Stimulated activated CD4-positive, alpha-beta T cell treated with anti-CD3 and anti-CD28 coated beads, Interleukin-15, amount 100 ng/mL, for 48 hours (primary cell): ENCODE measurements around the gene STN1.

Source experiments
- DNase-seq, 2 donors: peaks; one replicate each; pipeline ENCODE4 v3.0.0-alpha.2; 2020; ENCODE audit warnings: low read depth in 2 of 2

The STN1 gene

DNA sequence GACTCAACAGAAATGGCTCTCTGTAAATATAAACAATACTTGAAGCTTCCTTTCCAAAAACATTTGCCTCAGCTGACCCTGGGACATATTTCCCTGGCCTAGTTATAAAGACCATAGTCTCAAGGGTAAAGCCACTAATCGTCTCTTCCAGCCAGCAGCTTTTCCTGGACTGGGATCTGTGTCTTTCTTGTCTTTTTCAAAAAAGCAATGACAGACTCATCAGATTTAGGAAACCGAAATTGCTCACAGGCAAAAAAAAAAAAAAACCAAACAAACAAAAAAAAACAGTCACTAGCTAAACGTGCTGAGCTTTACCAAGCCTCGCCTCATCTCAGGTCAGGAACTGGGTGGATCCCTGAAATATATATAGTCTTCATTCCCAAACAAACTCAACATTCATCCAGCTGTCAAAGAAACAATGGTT lies 23.5 kb downstream of the STN1 start:
- no peak for DNase-seq

DNA sequence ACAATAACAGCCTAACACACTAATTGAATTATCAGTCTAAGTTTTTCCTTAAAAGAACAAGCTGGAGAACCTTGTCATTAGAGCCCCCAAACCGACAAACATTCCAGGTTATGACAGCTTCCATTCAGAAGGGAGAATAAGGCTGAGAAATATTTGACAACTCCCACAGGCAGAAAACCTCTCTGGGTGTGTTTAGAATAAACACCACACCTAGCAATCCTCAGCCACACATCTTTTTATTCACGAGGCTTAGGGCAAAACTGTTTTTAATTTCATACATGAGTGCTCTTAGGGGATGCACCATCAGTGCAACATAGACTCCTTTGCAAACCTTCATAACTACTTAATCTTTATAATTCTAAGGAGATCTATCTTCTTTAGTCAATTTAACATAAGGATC lies 24.2 kb downstream of the STN1 start:
- DNase-seq: no peak

GRCh38 chr10:103892181-103892580 lies 25.8 kb downstream of the STN1 start:
- DNase-seq: no peak

- DNase-seq: no peak
These were observed 27.3 kb downstream of the STN1 start for GRCh38 chr10:103890688-103891087.

GRCh38 chr10:103890194-103890658 lies 27.8 kb downstream of the STN1 start:
- DNase-seq: peak; percentile 16 to 23

DNA sequence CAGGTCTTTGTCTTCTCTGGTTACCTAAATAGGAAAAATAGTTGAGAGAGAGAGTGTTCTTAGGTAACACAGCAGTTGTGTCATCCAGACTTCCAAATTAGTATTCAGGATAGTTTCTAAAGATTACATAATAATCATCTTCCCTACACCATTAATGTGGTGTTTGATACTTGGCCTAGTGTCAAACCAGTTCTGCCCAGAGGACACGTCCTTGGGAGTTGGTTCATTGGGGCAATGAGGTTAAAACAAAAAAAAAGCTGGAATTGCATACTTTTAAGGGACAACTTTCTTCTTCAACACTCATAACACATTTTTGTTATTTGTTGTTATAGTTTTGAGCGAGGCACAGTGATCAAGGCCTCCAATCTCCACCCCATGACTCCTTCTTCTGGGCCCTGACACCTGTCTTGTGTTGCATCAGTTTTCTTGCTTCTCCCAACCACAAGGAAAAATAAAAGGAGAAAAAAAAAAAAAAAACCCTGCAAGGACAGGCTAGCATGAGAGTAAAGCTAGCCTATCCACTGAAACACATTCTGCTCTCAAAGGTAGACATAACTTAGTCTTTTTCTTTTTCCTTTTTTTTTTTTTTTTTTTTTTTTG lies 28.8 kb downstream of the STN1 start:
- DNase-seq: no peak

DNA sequence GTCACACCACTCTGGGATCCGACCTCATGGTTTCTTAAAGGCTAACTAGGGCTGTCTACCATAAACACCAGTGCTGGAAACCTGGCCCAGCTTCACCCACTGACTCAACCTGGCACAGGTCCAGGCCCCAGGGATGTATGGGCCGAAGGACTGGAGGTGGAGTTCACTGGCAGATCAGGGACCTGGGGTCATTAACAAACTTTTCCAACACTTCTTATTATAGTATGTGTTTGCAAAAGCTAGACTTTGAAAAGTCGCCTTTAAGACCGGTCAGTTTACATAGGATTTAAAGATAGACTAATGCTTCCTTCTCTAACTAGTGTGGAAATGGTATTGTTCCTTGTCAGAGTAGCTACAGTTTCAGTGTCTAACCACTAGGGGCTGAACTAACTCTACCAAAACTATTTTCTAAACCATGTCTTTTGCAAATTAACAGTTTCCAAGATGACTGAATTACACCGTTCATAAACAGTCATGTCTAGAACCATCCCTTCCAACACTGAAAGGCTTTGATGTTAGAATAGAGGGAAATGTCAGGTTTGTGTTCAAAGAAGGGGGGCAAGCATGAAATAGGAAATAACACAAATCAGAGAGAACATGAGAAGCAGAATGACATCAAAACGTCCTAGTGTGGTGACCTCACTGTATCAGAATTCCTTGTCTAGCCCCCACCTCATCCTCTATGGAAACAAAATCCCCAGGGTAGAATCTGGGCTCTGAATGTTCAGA lies 29.7 kb downstream of the STN1 start:
- no peak for DNase-seq

DNA sequence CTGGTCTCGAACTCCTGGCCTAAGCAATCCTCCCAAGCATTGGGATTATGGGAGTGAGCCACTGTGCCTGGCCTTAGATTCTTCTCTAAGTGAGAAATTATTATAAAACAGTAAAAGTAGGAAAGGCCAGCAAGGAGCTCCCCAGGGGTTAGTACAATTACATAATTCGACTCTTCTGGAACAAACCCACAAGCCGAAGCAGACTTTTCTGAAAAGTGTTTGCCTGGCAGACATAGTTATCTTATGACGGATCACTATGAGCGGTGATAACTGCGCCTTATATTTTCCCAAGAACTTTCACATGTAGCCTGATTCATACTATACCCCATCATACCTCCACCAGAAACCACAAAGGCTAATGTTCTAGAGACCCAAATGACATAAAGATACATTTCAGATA lies 32.4 kb downstream of the STN1 start:
- DNase-seq: no peak

GRCh38 chr10:103884681-103885139 lies 33.3 kb downstream of the STN1 start:
- DNase-seq: no peak

DNA sequence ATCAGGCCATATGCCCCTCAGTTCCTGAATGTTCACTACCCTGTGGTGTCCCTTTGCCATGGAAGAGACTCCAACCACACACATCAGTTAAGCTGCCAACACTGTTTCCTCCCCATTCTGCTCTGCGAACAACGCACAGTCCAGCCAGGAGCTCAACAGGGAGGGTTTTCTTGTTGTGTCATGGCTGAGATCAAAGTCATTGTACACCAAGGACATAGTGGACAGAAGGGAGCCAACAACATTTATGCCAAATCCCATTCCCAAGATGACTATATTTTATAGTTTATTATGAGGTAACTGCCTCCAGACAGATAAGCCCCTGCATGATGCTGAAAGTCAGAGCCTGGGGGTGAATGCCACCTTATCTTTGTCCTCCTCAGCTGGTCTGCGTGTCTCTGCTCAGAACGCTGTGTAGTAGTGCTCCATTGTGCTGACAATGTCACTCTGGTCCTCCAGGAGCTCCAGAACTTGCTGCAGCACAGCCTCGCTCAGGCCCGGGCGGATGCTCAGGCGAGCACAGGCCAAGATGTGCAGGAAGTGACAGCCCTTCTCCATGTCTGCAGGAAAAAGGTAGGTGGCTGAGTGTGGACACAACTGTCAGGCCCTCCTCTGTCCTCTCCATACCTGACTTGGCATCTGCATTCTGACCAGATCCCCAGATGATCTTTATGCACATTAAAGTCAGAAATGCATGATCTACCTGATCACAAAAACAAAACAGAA lies 35.5 kb downstream of the STN1 start:
- DNase-seq: no peak

- DNase-seq: no peak
These were observed 36.3 kb downstream of the STN1 start for GRCh38 chr10:103881416-103882284.

- DNase-seq: no peak
These were observed 38.2 kb downstream of the STN1 start for GRCh38 chr10:103879831-103880230.

DNA sequence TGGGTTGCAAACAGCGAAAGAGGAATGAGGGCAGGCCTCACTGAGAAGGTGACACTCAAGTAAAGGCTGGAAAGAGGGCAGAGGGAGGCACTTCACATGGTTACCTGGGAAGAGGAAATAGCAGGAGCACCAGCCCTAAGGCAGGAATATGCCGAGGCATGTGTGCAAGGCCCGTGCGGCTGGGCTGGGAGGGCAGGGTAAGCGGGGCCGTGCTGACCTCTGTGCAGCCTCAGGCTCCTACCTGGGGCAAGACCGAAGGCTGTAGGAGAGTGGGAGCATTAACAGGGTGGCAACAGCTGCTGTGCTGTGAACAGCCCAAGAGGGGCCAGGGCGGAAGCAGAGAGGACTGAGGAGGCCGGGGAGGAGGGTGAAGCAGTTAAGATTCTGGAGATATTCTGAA lies 38.6 kb downstream of the STN1 start:
- DNase-seq: no peak

DNA sequence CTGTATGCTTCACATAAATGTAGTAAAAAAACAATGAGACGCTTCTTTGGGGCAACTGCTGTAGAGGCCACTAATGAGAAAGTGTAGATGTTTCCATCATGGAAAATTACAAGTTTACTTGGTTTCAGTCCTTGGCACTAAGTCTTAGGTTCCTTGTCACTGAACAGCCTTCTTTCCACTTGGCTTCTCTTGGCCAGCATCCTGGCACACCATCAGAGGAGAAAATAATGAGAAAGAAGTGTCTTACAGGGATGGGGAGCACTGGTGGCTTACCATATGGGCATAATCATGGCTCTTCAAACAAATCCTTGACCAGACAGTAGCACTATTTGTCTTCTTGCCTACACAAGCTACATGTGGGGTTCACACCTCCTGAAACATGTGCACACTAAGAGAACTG lies 40.1 kb downstream of the STN1 start:
- DNase-seq: no peak

DNA sequence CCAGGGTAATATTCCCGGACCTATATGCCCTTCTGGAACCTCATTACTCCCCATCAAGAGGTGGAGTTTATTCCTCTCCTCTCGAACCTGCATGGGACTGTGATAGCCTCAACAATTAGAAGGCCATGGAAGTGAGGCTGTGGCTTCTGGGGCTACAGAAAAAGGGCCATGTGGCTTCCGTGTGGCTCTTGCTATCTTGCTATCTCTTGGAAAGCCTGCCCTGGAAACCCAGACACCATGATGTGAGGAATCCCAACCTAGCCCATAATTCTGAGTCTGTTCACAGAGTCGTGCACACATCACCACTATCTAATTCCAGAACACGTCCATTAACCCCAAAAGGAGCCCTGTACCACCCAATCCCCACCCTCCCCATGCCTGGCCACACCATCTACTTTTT lies 41.8 kb downstream of the STN1 start:
- no peak for DNase-seq

GRCh38 chr10:103874730-103875129 lies 43.3 kb downstream of the STN1 start:
- no peak for DNase-seq

DNA sequence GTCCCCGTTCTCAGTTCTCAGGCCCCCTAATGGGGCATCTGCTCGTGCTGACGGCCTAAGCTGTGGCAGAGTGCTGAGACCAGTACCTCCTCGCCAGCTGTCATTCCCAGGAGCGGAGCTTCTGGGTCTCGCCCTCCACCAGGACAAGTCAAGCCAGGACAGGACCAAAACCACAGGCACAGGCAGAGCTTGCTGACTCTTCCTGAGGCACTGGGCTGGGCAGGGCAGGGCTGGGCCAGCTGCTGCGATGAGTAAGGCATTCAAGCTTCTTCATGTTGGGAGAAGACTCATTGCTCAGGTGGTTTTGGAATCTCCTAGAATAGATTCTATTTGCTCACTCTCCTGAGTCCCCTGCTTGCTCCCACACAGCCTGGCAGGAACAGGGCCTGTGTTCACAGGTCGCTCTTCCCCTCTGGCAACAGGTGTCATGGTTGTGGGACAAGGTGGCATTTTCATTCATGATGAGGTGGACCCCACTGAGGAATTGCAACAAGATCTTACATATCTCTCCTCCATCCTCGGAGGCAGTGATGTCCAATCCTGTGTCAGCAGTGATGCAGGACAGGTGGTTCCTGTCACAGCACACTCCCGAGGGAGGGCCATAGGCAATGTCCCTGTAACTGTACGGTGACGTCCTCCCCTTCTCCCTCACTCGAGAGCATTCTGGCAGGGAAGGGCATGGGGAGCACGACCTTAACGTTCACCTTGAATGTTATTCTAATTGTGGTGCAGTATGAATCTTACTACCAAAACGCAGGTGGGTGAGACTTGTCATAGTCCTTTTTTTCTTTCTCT lies 45.6 kb downstream of the STN1 start:
- no peak for DNase-seq

GRCh38 chr10:103871006-103871405 lies 47.0 kb downstream of the STN1 start:
- DNase-seq: no peak

GRCh38 chr10:103870516-103870915 lies 47.5 kb downstream of the STN1 start:
- no peak for DNase-seq

DNA sequence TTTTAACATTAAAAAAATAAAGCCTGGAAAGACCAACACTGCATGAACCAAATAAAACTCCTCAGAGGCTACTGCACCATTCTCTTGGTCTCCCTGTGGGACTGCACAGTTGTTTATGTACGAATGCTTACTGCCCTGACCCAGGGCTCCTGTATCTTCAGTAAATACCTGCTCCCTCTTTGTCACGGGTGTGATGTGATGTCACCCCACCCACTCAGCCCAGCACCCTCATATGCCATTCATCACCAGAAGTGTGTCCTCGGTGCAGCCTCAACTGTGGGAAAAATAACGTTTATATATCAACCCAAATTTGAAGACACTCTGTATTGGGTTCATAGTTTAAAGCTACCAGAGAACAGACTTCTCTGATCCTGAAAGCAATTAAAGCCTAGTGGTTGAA lies 48.6 kb downstream of the STN1 start:
- DNase-seq: no peak

GRCh38 chr10:103868200-103868599 lies 49.8 kb downstream of the STN1 start:
- no peak for DNase-seq
